NT2/D1 (cell line): ENCODE data around the gene TTLL12.

Experiments
- YY1 ChIP-seq: IDR thresholded peaks from 2 replicates; pipeline ENCODE4 v1.6.1; 2011; ENCODE audit not compliant: insufficient read length, insufficient read depth
- ZNF274 ChIP-seq: IDR thresholded peaks from 2 replicates; pipeline ENCODE4 v1.6.1; 2011; ENCODE audit warnings: mild to moderate bottlenecking, low read depth, low read length

- TF ChIP-seq YY1 (no peak), ZNF274 (no peak)
Measured at GRCh38 chr22:43218786-43219185, 31.9 kb upstream of the TTLL12 start.
